Osteoblast (primary cell): ENCODE measurements around the gene PRKCA. TPM values are rescaled to one million over a fixed set of nuclear protein-coding genes. Genes with fewer than 3 reads are reported as not detected.

Experiments used
- DNase-seq: peaks from one replicate; pipeline ENCODE4 v3.0.0; 2011; ENCODE audit warnings: low spot score, mixed read lengths; ENCODE audit not compliant: insufficient read length; ENCODE audit errors: missing footprints
- H2AFZ ChIP-seq: 2 replicates; pipeline ENCODE4 v1.6.0; 2011; ENCODE audit warnings: mild to moderate bottlenecking, low read length
- H3K27ac ChIP-seq: 2 replicates; pipeline ENCODE4 v1.5.1; 2011; ENCODE audit warnings: mild to moderate bottlenecking, low read depth, low read length, moderate library complexity
- H3K27me3 ChIP-seq: 2 replicates; pipeline ENCODE4 v1.6.0; 2012; ENCODE audit warnings: mild to moderate bottlenecking, control low read depth, inconsistent platforms, low read length, moderate library complexity; ENCODE audit not compliant: insufficient read depth
- H3K36me3 ChIP-seq: 2 replicates; pipeline ENCODE4 v1.5.1; 2011; ENCODE audit warnings: mild to moderate bottlenecking, low read length, control low read depth, moderate library complexity; ENCODE audit not compliant: insufficient read depth
- H3K4me1 ChIP-seq: 2 replicates; pipeline ENCODE4 v1.5.1; 2011; ENCODE audit warnings: mild to moderate bottlenecking, low read length, control low read depth, moderate library complexity; ENCODE audit not compliant: insufficient read depth
- H3K4me2 ChIP-seq: 2 replicates; pipeline ENCODE4 v1.6.0; 2011; ENCODE audit warnings: mild to moderate bottlenecking, low read length; ENCODE audit not compliant: insufficient read depth
- H3K4me3 ChIP-seq: fragments of 200-600 bp; sonication (generic); 3 replicates; pipeline ENCODE4 v1.5.1; 2012; ENCODE audit warnings: mild to moderate bottlenecking, low read length, inconsistent platforms; ENCODE audit not compliant: insufficient read depth
- H3K79me2 ChIP-seq: 2 replicates; pipeline ENCODE4 v1.6.0; 2012; ENCODE audit warnings: mild to moderate bottlenecking, low read length, control low read depth, inconsistent platforms; ENCODE audit not compliant: insufficient read depth
- H3K9me3 ChIP-seq: 2 replicates; pipeline ENCODE4 v1.5.1; 2011; ENCODE audit warnings: low read depth, low read length, control low read depth
- H4K20me1 ChIP-seq: 2 replicates; pipeline ENCODE4 v1.6.0; 2012; ENCODE audit warnings: mild to moderate bottlenecking, low read length, control low read depth; ENCODE audit not compliant: insufficient read depth
- CTCF ChIP-seq: IDR thresholded peaks from 2 replicates; pipeline ENCODE4 v1.5.1; 2011; ENCODE audit warnings: mild to moderate bottlenecking, low read depth, low read length, moderate library complexity; ENCODE audit errors: extremely low read depth
- total RNA-seq: library from RNA; depleted of rRNA; stranded (reverse); fragments of >200 nt; gene quantifications from 2 replicates; pipeline ENCODE4 v1.2.3, GENCODE V29; 2012

Gene PRKCA
- total RNA-seq, 1 donor: 46.0 TPM

GRCh38 chr17:66834919-66835454 lies 532.6 kb downstream of the PRKCA start, which contains the start of gene CACNG5:
TSS of gene CACNG5 (plus strand) at chr17:66835117. CDS start at chr17:66877333, 42,216 bp downstream.
- H3K4me3 ChIP-seq: no peak within 1 kb of the TSS
- H3K27ac ChIP-seq: no peak within 1 kb of the TSS
- H3K4me2 ChIP-seq: no peak within 1 kb of the TSS
- no peaks in the 10 kb centered on the region for H3K79me2 ChIP-seq
- H3K9me3 ChIP-seq: no peaks in the 10 kb centered on the region
- H2AFZ ChIP-seq: no peak within 1 kb of the TSS
- peak; percentile 19 for DNase-seq
- no peak for TF ChIP-seq CTCF
- H3K4me1 ChIP-seq: no peaks in the 10 kb centered on the region
- H4K20me1 ChIP-seq: no peaks in the 10 kb centered on the region
- H3K27me3 ChIP-seq: peaks cover 44% of the 10 kb centered on the region
- no peaks in the 10 kb centered on the region for H3K36me3 ChIP-seq

GRCh38 chr17:66835476-66835875 lies 533.1 kb downstream of the PRKCA start:
- H3K4me1 ChIP-seq: no peaks in the 10 kb centered on the region
- TF ChIP-seq CTCF: no peak
- peaks cover 44% of the 10 kb centered on the region for H3K27me3 ChIP-seq
- H3K9me3 ChIP-seq: no peaks in the 10 kb centered on the region
- H3K27ac ChIP-seq: no peak overlapping the region
- H3K79me2 ChIP-seq: no peaks in the 10 kb centered on the region
- H3K4me3 ChIP-seq: no peak overlapping the region
- no peaks in the 10 kb centered on the region for H3K36me3 ChIP-seq
- H2AFZ ChIP-seq: no peak overlapping the region
- peak; percentile 53 for DNase-seq
- no peak overlapping the region for H3K4me2 ChIP-seq
- H4K20me1 ChIP-seq: no peaks in the 10 kb centered on the region

- no peaks in the 10 kb centered on the region for H4K20me1 ChIP-seq
- no peaks in the 10 kb centered on the region for H3K79me2 ChIP-seq
- no peak for DNase-seq
- H3K4me3 ChIP-seq: no peak overlapping the region
- no peaks in the 10 kb centered on the region for H3K4me1 ChIP-seq
- no peak overlapping the region for H3K4me2 ChIP-seq
- H3K9me3 ChIP-seq: no peaks in the 10 kb centered on the region
- H3K27me3 ChIP-seq: peaks cover 48% of the 10 kb centered on the region
- H2AFZ ChIP-seq: no peak overlapping the region
- no peak overlapping the region for H3K27ac ChIP-seq
- no peak for TF ChIP-seq CTCF
- no peaks in the 10 kb centered on the region for H3K36me3 ChIP-seq
These were observed 533.9 kb downstream of the PRKCA start for GRCh38 chr17:66836063-66837005.

GRCh38 chr17:66837226-66837625 lies 534.8 kb downstream of the PRKCA start:
- Histone ChIP-seq H3K4me2 (no peak overlapping the region), H3K79me2 (no peaks in the 10 kb centered on the region), H3K36me3 (no peaks in the 10 kb centered on the region), H3K4me3 (no peak overlapping the region), H3K27me3 (peaks cover 48% of the 10 kb centered on the region), H3K27ac (no peak overlapping the region), H3K4me1 (no peaks in the 10 kb centered on the region), H3K9me3 (no peaks in the 10 kb centered on the region), H4K20me1 (no peaks in the 10 kb centered on the region), H2AFZ (no peak overlapping the region)
- TF ChIP-seq CTCF: no peak
- peak; percentile 80 for DNase-seq
